ENCODE results near the gene FHOD1. TPM values are rescaled to one million over a fixed set of nuclear protein-coding genes. Genes with fewer than 3 reads are reported as not detected.
A peak's percentile ranks its signal among the peaks of the same experiment; 100 is the strongest.

FHOD1 gene
- total and polyA plus RNA-seq, 9 of the 15 experiments (the other 6 are each of a cell fraction or from before 2014, with no cell fraction given): 18.7 to 126 (median 32.3) TPM

- TF ChIP-seq, protein P1, sequence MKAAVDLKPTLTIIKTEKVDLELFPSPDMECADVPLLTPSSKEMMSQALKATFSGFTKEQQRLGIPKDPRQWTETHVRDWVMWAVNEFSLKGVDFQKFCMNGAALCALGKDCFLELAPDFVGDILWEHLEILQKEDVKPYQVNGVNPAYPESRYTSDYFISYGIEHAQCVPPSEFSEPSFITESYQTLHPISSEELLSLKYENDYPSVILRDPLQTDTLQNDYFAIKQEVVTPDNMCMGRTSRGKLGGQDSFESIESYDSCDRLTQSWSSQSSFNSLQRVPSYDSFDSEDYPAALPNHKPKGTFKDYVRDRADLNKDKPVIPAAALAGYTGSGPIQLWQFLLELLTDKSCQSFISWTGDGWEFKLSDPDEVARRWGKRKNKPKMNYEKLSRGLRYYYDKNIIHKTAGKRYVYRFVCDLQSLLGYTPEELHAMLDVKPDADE (conservative IDR thresholded peaks at IDR 0.05; ENCODE audit: control insufficient read depth, low read depth, low read length): no peak
- TF ChIP-seq, protein P2, sequence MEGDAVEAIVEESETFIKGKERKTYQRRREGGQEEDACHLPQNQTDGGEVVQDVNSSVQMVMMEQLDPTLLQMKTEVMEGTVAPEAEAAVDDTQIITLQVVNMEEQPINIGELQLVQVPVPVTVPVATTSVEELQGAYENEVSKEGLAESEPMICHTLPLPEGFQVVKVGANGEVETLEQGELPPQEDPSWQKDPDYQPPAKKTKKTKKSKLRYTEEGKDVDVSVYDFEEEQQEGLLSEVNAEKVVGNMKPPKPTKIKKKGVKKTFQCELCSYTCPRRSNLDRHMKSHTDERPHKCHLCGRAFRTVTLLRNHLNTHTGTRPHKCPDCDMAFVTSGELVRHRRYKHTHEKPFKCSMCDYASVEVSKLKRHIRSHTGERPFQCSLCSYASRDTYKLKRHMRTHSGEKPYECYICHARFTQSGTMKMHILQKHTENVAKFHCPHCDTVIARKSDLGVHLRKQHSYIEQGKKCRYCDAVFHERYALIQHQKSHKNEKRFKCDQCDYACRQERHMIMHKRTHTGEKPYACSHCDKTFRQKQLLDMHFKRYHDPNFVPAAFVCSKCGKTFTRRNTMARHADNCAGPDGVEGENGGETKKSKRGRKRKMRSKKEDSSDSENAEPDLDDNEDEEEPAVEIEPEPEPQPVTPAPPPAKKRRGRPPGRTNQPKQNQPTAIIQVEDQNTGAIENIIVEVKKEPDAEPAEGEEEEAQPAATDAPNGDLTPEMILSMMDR (IDR thresholded peaks at IDR 0.05 in 2 of 3, conservative IDR thresholded peaks at IDR 0.05 in 1 of 3; ENCODE audit: insufficient read depth in 2 of 3, low read depth in 1 of 3, low read length in 3 of 3): peak in 2 of 3 experiments; percentile 8 to 24; a peak in 1 of 6 replicates
- TF ChIP-seq KAT7 (CRISPR knock-in tag; IDR thresholded peaks at IDR 0.05; ENCODE audit: borderline replicate concordance) (no peak), POLR2H (tag; IDR thresholded peaks at IDR 0.05; ENCODE audit: low read depth) (no peak), ZNF121 (CRISPR knock-in tag; conservative IDR thresholded peaks at IDR 0.05) (no peak), YY1 (IDR thresholded peaks at IDR 0.05; ENCODE audit: borderline replicate concordance in 1 of 3, control insufficient read depth in 1 of 3, extremely low read depth in 1 of 3, insufficient read depth in 3 of 3, insufficient read length in 1 of 3, insufficient replicate concordance in 2 of 3, low read depth in 1 of 3, low read length in 2 of 3) (peak in 1 of 3 experiments; percentile 6), VEZF1 (CRISPR knock-in tag; IDR thresholded peaks at IDR 0.05) (peak; percentile 64), USF1 (CRISPR knock-in tag; IDR thresholded peaks at IDR 0.05) (peak; percentile 0; the same call in 1 of the 2 replicates), HNRNPL (IDR thresholded peaks at IDR 0.05; ENCODE audit: low read depth, low read length) (0 out of 2 replicates have a peak, but pooled peaks have one; percentile 21), ZNF75A (CRISPR knock-in tag; IDR thresholded peaks at IDR 0.05) (no peak), POLR2G (IDR thresholded peaks at IDR 0.05; ENCODE audit: low read depth, low read length) (peak; percentile 79), ERF (CRISPR knock-in tag; IDR thresholded peaks at IDR 0.05) (0 out of 2 replicates have a peak, but pooled peaks have one; percentile 18), GTF2F1 (IDR thresholded peaks at IDR 0.05; ENCODE audit: low read depth, low read length) (0 out of 2 replicates have a peak, but pooled peaks have one; percentile 22), HDAC3 (IDR thresholded peaks at IDR 0.05; ENCODE audit: borderline replicate concordance, partially characterized antibody) (no peak)
- TF ChIP-seq, protein P3, sequence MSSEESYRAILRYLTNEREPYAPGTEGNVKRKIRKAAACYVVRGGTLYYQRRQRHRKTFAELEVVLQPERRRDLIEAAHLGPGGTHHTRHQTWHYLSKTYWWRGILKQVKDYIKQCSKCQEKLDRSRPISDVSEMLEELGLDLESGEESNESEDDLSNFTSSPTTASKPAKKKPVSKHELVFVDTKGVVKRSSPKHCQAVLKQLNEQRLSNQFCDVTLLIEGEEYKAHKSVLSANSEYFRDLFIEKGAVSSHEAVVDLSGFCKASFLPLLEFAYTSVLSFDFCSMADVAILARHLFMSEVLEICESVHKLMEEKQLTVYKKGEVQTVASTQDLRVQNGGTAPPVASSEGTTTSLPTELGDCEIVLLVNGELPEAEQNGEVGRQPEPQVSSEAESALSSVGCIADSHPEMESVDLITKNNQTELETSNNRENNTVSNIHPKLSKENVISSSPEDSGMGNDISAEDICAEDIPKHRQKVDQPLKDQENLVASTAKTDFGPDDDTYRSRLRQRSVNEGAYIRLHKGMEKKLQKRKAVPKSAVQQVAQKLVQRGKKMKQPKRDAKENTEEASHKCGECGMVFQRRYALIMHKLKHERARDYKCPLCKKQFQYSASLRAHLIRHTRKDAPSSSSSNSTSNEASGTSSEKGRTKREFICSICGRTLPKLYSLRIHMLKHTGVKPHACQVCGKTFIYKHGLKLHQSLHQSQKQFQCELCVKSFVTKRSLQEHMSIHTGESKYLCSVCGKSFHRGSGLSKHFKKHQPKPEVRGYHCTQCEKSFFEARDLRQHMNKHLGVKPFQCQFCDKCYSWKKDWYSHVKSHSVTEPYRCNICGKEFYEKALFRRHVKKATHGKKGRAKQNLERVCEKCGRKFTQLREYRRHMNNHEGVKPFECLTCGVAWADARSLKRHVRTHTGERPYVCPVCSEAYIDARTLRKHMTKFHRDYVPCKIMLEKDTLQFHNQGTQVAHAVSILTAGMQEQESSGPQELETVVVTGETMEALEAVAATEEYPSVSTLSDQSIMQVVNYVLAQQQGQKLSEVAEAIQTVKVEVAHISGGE (CRISPR knock-in tag; IDR thresholded peaks at IDR 0.05): peak in 1 of 3 experiments; percentile 41; a peak in 1 of 6 replicates
These were observed 1.3 kb upstream of the FHOD1 start, which contains the start of gene SLC9A5 (continued) for GRCh38 chr16:67248401-67249177.

Measured in K562 (cell line).